Esophagus squamous epithelium (tissue), 5 donors: ENCODE results near the gene C18orf32. TPM values are rescaled to one million over a fixed set of nuclear protein-coding genes. Genes with fewer than 3 reads are reported as not detected.
"Not testable (repeated sequence)": the region's sequence is repeated elsewhere in the genome, so short reads cannot be mapped to it uniquely, and the experiment has no call there.

Source experiments
- DNase-seq: peaks from one replicate; lab custom pipeline; 2025; lab: John Stamatoyannopoulos, UW
- H3K27ac ChIP-seq, 4 donors: fragments of 200-600 bp; sonication (generic); one replicate each; pipeline ENCODE4 v1.5.1; 2016 to 2019; ENCODE audit warnings: mild to moderate bottlenecking in 1 of 4
- H3K27me3 ChIP-seq, 4 donors: fragments of 200-600 bp; sonication (generic); 1 replicate in 3 of 4; 2 replicates in 1 of 4; pipeline versions ENCODE4 v1.5.1 to v1.6.0; 2017 to 2021; ENCODE audit warnings: antibody characterized with exemption in 1 of 4
- H3K36me3 ChIP-seq, 3 donors: fragments of 200-600 bp; sonication (generic); one replicate each; pipeline ENCODE4 v1.5.1; 2016 to 2019
- H3K4me1 ChIP-seq, 3 donors: fragments of 200-600 bp; sonication (generic); one replicate each; pipeline ENCODE4 v1.5.1; 2017 to 2019
- H3K4me3 ChIP-seq, 4 donors: fragments of 200-600 bp; sonication (generic); 1 replicate in 3 of 4; 2 replicates in 1 of 4; pipeline ENCODE4 v1.5.1; 2016 to 2019; ENCODE audit warnings: mild to moderate bottlenecking in 2 of 4, moderate library complexity in 1 of 4
- H3K9me3 ChIP-seq, 3 donors: fragments of 200-600 bp; sonication (generic); one replicate each; pipeline ENCODE4 v1.5.1; 2016 to 2019
- CTCF ChIP-seq, 6 experiments: fragments of 450-650 bp in 4 of 6; fragments of 200-600 bp in 2 of 6; sonication (generic) in 2 of 6; IDR thresholded peaks; one replicate each; pipeline ENCODE4 v1.5.1; 2016 to 2019; ENCODE audit warnings: antibody characterized with exemption in 6 of 6, mild to moderate bottlenecking in 4 of 6, moderate library complexity in 4 of 6
- POLR2A ChIP-seq, 4 donors: fragments of 450-650 bp; IDR thresholded peaks; one replicate each; pipeline ENCODE4 v1.6.1; 2017; ENCODE audit warnings: antibody characterized with exemption in 4 of 4, mild to moderate bottlenecking in 4 of 4, moderate library complexity in 3 of 4
- WGBS, 2 donors: methylation state at CpG; one replicate each; pipeline ENCODE4 v1.1.5; 2018; 5-methylcytosine and 5-hydroxymethylcytosine counted together
- intact Hi-C: fragments of 100-400 bp; cut with DNase I; formaldehyde crosslinking; loops from one replicate; pipeline ENCODE4 v1.15.0; 2022
- total RNA-seq, 4 donors: library from RNA; depleted of rRNA; stranded (reverse); fragments of >200 nt; gene quantifications; one replicate each; pipeline ENCODE4 v1.1.0, GENCODE V29; 2016
- donor health status: DM: yes; HTN: yes; CAD: no.

C18orf32 gene
- total RNA-seq, 4 donors from 2014 or later: 13.6 to 25.6 (median 19.6) TPM

GRCh38 chr18:49521216-49521835 lies 34.3 kb upstream of the C18orf32 start:
- intact Hi-C loops: no loop called here
- H3K9me3 ChIP-seq: no peaks in the 10 kb centered on the region
- no peak overlapping the region for H3K4me3 ChIP-seq
- H3K27me3 ChIP-seq: no peaks in the 10 kb centered on the region
- DNase-seq: no peak
- no peaks in the 10 kb centered on the region for H3K36me3 ChIP-seq
- H3K4me1 ChIP-seq: no peaks in the 10 kb centered on the region
- TF ChIP-seq CTCF (IDR thresholded peaks at IDR 0.05): no peak
- H3K27ac ChIP-seq: no peak overlapping the region
- WGBS, 2 donors: 69 to 75% methylated on average over 7 of the region's 7 CpGs

- no peaks in the 10 kb centered on the region for H3K27me3 ChIP-seq
- H3K27ac ChIP-seq: no peak overlapping the region
- H3K9me3 ChIP-seq: no peaks in the 10 kb centered on the region
- intact Hi-C loops: no loop called here
- no peak for DNase-seq
- no peaks in the 10 kb centered on the region for H3K4me1 ChIP-seq
- H3K4me3 ChIP-seq: no peak overlapping the region
- no peak for TF ChIP-seq CTCF (IDR thresholded peaks at IDR 0.05)
- TF ChIP-seq POLR2A (IDR thresholded peaks at IDR 0.05): no peak
- 61 to 63% methylated on average over 2 of the region's 2 CpGs for WGBS, 2 donors
- no peaks in the 10 kb centered on the region for H3K36me3 ChIP-seq
Observed at GRCh38 chr18:49520661-49521145, 33.7 kb upstream of the C18orf32 start.

- TF ChIP-seq POLR2A (IDR thresholded peaks at IDR 0.05) (no peak), CTCF (IDR thresholded peaks at IDR 0.05) (no peak)
- Histone ChIP-seq H3K36me3 (no peaks in the 10 kb centered on the region), H3K27me3 (no peaks in the 10 kb centered on the region), H3K27ac (no peak overlapping the region), H3K4me1 (no peaks in the 10 kb centered on the region), H3K4me3 (no peak overlapping the region), H3K9me3 (no peaks in the 10 kb centered on the region)
- 83 to 86% methylated on average over 8 to 10 of the region's 10 CpGs for WGBS, 2 donors
- no peak for DNase-seq
- intact Hi-C loops: loop anchor here (10.0 kb wide), 1 partner anchor 335 kb away; no protein-coding TSS in a partner anchor
Observed at GRCh38 chr18:49519101-49519971, 32.3 kb upstream of the C18orf32 start.

- WGBS, 2 donors: no CpG with 5 or more reads among the region's 2 CpGs
- DNase-seq: no peak
- Histone ChIP-seq H3K27ac (no peak overlapping the region), H3K4me3 (no peak overlapping the region), H3K36me3 (no peaks in the 10 kb centered on the region), H3K4me1 (no peaks in the 10 kb centered on the region), H3K9me3 (no peaks in the 10 kb centered on the region), H3K27me3 (no peaks in the 10 kb centered on the region)
- intact Hi-C loops: loop anchor here (10.0 kb wide), 1 partner anchor 337 kb away; no protein-coding TSS in a partner anchor
- TF ChIP-seq POLR2A (IDR thresholded peaks at IDR 0.05): no peak
- no peak for TF ChIP-seq CTCF (IDR thresholded peaks at IDR 0.05)
Observed at GRCh38 chr18:49517483-49517882, 30.4 kb upstream of the C18orf32 start.

- DNase-seq: no peak
- no peak overlapping the region for H3K27ac ChIP-seq
- H3K36me3 ChIP-seq: no peaks in the 10 kb centered on the region
- no peak overlapping the region for H3K4me3 ChIP-seq
- no peaks in the 10 kb centered on the region for H3K4me1 ChIP-seq
- TF ChIP-seq CTCF (IDR thresholded peaks at IDR 0.05): no peak
- no peak for TF ChIP-seq POLR2A (IDR thresholded peaks at IDR 0.05)
- H3K9me3 ChIP-seq: no peaks in the 10 kb centered on the region
- 69 to 74% methylated on average over 3 of the region's 3 CpGs for WGBS, 2 donors
- no peaks in the 10 kb centered on the region for H3K27me3 ChIP-seq
- intact Hi-C loops: loop anchor here (10.0 kb wide), 1 partner anchor 339 kb away; no protein-coding TSS in a partner anchor
Observed at GRCh38 chr18:49515516-49515915, 28.5 kb upstream of the C18orf32 start.

GRCh38 chr18:49515003-49515402 lies 28.0 kb upstream of the C18orf32 start:
- 80% methylated on average over 5 of the region's 5 CpGs for WGBS, 2 donors
- not testable (repeated sequence) for H3K4me1 ChIP-seq, H3K4me3 ChIP-seq, H3K27ac ChIP-seq, H3K9me3 ChIP-seq, H3K36me3 ChIP-seq, H3K27me3 ChIP-seq, DNase-seq
- intact Hi-C loops: loop anchor here (10.0 kb wide), 1 partner anchor 340 kb away; no protein-coding TSS in a partner anchor
